CD4-positive, alpha-beta T cell treated with Interleukin-1 beta for 1 hour (primary cell): ENCODE results near the gene ADK.
"Not testable (repeated sequence)": the region's sequence is repeated elsewhere in the genome, so short reads cannot be mapped to it uniquely, and the experiment has no call there.

ENCODE experiments used
- DNase-seq, 2 donors: peaks; one replicate each; pipeline ENCODE4 v3.0.0-alpha.2; 2020 to 2022

Gene ADK

DNA sequence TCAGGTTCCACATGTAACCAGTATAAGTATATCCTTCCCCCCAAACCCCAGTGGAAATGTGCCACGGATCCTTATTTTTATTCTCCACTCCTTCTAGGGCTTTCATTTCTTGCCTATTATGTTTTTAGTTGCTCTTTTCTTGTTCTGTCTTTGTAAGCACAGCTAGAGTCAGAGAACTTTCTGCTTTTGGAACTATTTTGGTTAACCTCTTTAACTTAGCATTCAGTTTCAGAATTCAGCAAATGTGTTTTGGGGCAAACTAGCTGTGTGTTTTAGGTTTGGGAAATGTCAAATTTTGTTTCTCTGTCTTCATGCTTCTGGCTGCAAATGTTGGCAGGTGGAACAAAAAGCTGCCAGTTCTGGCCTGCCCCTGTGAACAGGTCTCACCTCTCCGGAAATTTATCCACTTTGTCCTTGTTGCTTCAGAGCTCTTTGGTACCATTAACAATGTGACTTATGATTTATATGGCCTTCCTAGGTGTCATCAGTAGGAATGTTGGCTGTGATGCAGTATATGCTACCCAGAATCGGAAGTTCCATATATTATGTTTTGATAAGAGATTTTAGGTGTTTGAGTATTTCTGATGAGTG is 156.1 kb downstream of the ADK start:
- no peak for DNase-seq

DNA sequence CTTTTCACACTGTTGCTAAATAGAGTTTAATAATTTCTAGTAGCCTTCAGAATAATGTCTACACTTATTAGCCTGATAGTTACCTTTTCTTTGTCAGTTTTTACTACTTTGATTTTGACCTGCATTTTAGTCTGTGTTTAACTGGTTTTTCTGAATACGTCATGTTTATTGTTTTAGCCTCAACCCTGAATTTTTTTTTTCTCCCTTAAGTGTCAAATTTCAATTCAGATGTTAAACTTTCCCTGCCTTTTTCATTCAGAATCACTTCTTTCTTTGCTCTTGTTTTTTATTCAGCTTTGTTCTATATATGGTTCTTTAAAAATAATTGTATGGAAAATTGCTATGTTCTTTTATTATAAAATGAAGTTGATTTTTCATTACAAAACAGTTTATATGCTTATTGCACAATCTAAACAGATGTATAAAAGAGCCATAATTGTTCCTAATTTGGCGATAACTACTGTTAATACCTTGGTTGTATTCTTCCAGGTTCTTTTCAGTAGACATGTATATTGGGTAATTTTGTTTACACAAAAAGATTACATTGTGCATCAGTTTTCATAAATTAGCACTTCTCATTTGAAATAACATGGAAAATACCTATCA is 159.7 kb downstream of the ADK start:
- no peak for DNase-seq

DNA sequence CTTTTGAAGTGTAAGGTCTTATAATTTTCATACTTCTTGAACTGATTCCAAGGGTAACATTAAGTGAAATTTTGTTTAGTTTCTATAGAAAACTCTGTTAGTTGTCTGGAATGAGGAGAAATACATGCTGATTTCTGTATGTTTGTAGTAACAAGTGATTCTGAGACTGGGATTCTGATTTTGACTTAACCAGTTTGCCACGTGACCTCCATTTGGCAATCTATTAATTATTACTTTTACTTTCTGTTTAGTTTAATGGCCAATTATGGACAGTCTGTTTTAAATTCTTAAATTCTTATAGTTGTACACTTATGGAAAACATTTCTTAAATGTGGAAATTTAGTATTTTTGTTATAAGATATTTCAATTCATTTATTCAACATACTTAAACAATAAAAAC is 163.1 kb downstream of the ADK start:
- DNase-seq = peak in 1 of 2 donors; percentile 6

DNA sequence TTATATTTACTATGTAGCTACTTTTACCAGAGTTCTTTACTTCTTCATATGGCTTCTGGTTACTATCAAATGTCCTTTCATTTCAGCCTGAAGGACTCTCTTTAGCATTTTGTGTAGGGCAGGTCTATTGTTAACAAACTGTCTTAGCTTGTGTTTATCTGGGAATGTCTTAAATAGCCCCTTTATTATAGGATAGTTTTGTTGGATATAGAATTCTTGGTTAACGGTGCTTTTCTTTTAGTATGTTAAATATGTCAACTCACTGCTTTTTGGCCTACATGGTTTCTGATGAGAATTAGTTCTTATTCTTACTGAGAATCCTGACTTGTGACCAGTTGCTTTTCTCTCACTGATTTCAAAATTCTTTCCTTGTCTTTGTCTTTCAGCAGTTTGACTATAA is 169.0 kb downstream of the ADK start:
- DNase-seq = no peak

DNA sequence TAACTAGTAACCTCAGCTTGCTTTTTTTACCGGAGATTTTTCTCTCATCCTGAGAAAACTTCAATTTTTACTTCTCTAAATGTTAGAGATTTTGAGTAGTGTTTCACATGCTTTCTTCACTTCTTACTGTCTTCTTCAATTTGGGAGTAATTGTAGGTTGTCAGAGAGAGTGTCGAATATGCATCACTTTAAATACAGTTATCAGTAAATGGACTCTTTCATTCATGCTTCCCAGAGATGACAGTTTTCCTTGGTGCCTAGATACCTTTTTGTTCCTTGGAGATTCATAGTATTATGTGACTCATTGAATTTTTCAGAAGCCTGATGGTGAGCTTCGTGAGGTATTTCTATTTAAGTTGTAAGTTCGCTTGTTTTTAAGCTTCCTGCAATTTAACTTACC is 169.7 kb downstream of the ADK start:
- no peak for DNase-seq

DNA sequence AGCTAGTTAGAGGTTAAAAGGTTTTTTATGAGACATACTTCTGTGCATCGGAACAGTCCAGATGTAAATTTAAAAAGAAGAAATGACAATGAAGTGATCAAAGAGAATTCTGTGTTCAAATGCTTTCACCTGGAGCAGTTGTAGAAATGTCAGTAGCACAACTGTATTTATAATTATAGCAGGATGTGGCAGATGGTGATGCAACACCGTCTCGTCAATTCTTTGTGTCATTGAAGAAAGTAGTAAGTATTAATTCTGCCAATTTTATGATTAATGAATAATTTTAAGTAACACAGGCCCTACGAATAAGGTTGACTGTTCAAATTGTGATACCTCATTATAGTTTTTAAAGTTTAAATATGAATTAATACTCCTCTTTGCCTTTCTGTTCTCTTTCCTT is 171.1 kb downstream of the ADK start:
- DNase-seq = no peak

DNA sequence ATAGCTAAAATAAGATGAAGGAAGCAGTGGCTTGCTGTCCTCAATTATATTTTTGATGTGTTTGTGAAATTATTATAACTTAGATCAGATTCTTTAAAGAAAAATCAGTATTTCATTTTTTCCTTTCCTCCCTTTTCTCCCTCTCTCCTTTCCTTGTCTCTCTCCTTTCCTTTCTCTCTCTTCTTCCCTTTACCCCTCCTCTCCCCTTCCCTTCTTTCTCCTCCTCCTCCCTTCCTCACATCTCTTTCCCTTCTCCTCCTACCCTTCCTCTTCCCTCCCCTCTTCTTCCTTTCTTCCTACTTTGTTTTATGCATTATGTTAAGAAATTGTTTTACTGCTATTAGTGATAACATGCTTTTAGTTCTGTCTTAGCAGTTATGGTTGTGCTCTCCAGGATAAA is 171.5 kb downstream of the ADK start:
- no peak for DNase-seq

DNA sequence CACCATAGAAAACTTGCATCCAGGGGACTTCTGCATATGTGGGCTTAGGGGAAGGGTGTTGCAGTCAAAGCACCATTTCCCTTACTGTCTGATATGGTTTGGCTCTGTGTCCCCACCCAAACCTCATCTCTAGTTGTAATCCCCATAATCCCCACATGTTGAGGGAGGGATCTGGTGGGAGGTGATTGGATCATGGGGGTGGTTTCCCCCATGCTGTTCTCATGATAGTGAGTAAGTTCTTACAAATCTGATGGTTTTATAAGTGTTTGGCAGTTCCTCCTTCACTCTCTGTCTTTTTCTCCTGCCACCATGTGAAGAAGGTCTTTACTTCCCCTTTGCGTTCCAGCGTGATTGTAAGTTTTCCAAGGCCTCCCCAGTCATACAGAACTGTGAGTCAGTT is 177.4 kb downstream of the ADK start:
- DNase-seq = peak in 1 of 2 donors; percentile 22

DNA sequence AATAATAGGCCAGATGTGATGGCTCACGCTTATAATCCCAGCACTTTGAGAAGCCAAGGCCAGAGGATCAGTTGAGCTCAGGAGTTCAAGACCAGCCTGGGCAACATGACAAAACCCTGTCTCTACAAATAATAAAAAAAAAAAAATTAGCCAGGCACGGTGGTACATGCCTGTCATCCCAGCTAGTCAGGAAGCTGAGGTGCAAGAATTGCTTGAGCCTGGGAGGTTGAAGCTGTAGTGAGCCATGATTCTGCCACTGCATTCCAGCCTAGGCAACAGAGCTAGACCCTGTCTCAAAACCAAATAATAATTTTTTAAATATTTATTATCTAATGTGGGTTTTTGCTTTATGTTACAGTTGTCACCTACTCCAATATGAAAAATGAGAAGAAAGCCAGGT is 178.9 kb downstream of the ADK start:
- DNase-seq = no peak

DNA sequence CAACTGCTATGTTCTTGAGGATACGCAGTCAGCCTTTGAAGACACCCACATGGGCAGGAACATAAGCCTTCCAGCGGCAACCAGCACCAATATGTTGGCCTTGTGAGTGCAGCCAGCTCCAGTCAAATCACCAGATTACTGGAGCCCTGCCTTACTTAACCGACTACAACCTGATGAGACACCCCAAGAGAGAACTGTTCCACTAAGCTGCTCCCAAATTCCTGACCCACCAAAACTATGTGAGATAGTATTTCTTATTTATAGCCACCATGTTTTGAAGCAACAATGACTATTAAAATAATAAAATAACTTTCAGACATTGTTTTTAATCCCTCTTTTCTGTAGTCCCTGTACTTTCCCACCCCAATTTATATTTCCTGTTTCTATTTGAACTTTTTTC is 179.6 kb downstream of the ADK start:
- DNase-seq = no peak

DNA sequence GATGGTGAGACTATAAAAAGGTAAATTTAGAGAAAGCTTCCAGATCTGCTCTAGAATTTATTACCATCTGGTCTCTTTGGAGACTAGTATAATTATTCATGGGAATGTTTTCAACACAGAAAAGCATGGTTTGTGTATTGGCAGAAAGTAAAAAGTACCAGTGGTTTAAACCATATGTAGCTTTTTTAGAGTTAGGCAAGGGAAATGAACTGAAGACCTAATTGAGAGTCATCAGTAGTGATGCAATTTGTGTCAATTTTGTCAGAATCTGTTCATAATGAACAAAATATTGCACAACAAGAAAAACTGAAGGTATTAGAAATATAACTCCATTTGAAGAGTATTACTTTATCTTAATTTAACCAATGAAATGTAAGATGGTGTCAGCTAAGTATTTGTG is 181.4 kb downstream of the ADK start:
- DNase-seq = no peak

DNA sequence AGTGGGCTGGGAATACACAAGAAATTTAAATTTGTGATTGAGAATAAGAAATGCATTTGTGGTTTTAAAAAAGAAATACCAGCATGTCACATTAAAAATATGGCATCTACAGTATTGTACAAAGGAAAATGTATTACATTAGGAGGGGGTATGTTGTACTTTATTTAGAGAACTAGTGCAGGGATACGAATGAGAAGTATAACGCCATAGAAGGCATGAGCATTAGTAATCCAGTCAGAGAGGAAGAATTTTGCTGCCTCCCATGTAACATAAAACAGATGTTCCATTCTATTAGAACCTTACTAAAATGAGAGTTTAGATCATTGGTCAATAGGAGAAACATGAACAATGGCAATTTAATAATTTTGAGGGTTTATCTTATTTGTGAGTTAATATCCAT is 182.2 kb downstream of the ADK start:
- no peak for DNase-seq

DNA sequence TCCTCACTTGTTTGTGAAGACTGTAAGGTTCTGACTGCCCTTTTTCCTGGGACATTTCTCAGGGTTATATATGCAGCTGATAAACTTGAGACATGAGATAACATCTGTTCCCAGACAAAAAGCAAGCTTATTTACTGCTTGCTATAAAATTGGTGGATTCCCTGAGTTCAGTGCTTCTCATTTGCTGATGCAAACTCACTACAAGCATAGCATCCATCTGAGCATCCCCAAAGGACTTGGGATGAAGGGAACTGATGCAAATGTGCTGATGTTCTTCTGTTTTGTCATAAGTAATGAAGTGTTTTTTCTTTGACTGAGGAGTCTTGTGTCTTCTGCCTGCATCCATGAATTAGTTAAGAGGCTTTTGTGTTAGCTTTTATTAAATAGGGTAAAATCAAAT is 183.2 kb downstream of the ADK start:
- no peak for DNase-seq

DNA sequence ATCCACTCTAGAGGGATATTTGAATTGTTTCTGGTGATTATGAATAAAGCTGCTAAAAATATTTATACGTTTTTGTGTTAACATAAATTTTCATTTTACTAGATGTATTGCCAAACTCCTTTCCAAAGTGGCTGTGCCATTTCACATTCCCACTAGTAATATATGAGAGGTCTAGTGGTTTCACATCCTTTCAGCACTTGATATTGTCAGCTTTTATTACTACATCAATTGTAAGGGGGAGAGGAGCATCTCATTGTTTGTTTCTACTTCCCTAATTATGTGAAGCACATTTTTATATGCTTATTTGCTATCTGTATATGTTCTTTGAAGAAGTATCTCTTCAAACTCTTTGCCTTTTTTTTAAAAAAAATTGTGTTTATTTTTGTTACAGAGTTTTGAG is 184.5 kb downstream of the ADK start:
- DNase-seq = no peak

DNA sequence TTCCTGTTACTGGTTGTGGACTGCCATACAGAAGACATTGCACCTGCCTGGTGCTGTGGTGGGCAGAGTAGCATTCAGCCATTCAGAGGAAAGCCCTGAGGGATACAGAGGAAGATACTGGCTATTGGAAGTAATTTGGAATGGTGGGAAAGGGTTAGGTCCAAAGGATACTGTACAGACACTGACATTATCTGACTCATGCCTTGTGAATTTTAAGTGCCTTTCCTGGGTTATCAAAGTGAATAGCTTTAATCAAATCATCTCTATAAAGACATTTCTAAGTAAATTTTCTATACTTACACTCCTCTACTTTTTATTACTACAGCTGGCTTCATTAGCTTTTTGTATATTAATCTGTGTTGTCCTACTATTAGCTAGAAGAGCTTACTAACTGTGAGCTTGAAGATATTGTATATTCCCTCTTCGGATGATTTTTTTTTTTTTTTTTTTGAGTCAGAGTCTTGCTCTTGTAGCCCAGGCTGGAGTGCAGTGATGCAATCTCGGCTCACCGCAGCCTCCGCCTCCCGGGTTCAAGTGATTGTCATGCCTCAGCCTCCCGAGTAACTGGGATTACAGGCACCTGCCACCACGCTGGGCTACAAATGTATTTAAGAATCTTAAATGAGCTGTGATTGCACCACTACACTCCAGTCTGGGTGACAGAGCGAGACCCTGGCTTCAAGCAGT is 186.5 kb downstream of the ADK start:
- no peak for DNase-seq

DNA sequence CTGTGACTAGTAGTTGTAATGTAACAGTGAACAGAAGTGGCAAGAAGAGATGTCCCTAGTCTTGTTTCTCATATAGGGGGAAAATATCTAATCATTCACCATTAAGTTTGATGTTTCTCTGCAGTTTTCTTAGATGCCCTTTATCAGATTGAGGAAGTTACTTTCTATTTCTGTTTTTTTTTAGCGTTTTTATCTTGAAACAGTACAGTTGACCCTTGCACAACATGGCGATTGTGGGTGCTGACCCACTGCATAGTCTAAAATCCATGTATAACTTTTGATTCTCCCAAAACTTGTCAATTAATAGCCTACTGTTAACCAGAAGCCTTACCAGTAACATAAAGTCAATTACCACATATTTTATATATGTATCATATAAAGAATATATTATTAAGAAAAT is 192.0 kb downstream of the ADK start:
- DNase-seq = no peak

DNA sequence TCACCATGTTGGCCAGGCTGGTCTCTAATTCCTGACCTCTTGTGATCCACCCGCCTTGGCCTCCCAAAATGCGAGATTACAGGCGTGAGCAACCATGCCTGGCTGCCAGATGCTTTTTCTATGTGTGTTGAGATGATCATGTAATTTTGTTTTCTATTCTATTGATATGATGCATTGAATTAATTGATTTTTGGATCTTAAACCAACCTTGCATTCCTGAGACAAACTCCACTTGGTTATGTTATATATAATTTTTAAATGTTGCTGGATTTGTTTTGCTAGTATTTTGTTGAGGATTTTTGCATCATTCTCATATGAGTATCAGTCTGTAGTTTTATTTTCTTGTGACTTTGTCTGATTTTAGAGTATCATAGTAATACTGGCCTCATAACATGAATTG is 192.8 kb downstream of the ADK start:
- no peak for DNase-seq

DNA sequence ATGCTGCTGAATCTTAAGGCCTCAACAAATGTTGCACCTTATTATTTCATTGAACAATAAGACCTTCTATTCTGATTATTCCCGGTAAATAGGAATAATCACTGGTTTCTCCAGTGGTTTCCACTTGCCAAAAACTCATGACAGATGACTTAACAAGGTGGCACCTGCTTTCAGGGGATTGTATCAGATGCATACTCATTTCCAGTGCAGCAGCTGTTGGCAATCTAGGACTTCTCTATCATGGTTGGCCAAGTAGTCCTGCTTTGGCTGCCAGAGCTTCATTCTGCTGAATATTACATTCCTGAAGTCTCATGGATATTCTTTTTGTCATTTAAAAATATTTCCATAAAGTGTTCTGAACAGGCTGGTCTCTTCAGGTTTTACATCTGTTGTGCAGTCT is 193.3 kb downstream of the ADK start:
- no peak for DNase-seq

DNA sequence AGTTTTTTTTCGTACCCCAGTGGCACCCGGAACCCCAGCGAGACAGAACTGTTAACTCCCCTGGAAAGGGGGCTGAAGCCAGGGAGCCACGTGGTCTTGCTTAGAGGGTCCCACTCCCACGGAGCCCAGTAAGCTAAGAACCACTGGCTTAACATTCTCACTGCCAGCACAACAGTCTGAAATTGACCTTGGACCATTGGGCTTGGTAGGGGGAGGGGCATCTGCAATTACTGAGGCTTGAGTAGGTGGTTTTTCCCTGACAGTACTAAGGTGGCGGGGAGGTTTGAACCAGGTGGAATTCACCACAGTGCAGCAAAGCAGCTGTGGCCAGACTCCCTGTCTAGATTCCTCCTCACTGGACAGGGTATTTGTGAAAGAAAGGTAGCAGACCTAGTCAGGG is 196.5 kb downstream of the ADK start:
- no peak for DNase-seq

DNA sequence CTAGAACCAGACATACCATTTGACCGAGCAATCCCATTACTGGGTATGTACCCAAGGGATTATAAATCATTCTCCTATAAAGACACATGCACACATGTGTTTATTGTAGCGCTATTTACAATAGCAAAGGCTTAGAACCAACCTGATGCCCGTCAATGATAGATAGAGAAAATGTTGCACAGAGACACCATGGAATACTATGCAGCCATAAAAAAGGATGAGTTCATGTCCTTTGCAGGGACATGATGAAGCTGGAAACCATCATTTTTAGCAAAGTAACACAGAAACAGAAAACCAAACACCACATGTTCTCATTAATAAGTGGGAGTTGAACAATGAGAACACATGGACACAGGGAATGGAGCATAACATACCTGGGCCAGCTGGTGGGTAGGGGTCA is 202.0 kb downstream of the ADK start:
- DNase-seq = not testable (repeated sequence)

DNA sequence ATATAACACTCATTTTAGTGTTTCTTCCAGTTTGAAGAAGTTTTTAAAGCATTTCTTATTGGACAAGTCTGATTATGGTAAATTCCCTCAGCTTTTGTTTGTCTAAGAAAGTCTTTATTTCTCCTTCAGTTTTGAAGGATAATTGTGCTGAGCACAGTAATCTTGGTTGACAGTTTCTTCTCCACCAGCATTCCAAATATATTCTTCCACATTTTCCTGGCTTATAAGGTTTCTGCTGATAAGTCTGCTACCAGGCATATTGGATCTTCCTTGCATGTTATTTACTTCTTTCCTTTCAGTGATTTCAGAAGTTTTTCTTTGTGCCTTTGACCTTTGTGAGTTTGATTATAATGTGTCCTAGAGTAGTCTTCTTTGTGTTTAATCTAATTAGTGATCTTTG is 210.7 kb downstream of the ADK start:
- no peak for DNase-seq

DNA sequence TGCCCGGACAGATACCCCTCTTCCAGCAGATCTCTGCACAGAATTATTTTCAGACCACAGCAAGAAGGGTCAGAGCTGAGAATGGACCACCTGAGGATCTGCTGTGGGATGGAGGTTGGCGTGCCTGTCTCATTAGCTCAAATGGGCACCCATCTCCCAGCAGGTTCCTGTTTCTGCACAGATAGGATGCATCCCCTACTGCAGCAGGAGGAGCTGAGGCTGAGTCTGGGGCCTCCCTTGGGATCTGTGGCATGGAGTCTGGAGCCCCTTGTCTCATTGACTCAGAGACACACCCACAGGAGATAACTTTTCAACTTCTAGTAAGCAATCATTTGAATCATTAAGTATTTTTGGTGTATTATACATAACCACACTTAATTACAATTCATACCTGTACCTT is 212.7 kb downstream of the ADK start:
- DNase-seq = no peak

DNA sequence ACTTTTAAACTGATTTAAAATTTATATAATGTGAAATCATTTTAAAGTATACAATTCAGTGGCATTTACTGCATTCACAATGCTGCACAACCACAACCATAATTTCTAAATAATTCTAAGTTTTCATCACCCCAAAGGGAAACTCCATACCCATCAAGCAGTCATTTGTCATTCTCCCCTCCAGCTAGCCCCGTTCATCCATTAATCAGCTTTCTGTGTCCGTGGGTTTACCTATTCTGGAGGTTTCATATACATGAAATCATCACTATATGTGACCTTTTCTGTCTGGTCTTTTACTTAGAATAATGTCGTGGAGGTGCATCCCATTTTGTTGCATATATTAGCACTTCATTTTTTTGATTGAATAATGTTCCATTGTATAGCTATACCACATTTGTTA is 214.1 kb downstream of the ADK start:
- no peak for DNase-seq

DNA sequence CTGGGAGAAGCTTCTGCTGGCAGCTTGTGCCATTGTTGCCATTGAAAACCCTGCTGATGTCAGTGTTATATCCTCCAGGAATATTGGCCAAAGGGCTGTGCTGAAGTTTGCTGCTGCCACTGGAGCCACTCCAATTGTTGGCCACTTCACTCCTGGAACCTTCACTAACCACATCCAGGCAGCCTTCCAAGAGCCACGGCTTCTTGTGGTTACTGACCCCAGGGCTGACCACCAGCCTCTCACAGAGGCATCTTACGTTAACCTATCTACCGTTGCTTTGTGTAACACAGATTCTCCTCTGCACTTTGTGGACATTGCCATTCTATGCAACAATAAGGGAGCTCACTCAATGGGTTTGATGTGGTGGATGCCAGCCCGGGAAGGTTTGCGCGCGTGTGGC is 220.7 kb downstream of the ADK start:
- DNase-seq = no peak

DNA sequence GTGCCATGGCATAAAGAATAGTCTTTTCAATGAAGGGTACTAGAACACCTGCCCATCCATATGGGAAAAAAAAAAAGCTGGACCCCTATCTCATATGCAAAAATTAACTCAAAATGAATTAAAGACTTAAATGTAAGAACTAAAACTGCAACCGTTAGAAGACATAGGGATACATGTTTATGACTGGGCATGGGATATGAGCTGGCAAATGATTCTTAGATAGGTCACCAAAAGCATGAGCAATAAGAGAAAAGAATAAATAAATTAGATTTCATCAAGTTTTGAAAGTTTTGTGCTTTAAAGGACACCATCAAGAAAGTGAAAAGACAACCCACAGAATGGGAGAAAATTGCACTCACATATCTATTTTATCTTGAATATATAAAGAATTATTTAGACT is 222.0 kb downstream of the ADK start:
- DNase-seq = no peak
